EH (cell line): ENCODE data around the gene DAB1.
"Not testable (repeated sequence)": the region's sequence is repeated elsewhere in the genome, so short reads cannot be mapped to it uniquely, and the experiment has no call there.

Experiments used
- DNase-seq: peaks from one replicate; pipeline ENCODE4 v3.0.0-alpha.2; 2015; ENCODE audit warnings: low read depth

The DAB1 gene

DNA sequence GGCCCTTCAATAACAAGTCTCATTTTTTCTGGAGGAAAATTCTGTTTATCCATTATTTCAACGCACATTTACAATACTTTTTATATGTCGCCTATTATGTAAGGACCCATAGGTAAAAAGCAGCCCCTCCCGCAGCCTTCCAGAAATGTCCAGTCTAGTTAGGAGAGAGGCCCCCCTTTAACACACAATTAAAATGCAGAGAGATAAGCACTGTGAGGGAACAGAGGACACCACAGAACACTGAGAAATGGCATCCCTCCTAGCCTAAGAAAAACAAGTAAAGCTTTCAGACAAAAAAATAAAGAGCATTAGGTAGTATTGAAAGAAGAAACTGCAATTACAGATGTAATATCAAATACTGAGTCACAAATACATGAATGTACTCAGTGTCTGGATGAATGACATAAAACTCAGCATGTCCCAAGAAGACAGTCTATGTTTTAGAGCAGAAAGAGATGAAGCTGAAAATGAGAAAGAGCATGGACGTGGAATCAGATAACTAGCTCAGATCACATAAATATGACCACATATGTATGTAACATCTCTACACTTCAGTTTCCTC is 62.9 kb downstream of the DAB1 start:
- DNase-seq: no peak

DNA sequence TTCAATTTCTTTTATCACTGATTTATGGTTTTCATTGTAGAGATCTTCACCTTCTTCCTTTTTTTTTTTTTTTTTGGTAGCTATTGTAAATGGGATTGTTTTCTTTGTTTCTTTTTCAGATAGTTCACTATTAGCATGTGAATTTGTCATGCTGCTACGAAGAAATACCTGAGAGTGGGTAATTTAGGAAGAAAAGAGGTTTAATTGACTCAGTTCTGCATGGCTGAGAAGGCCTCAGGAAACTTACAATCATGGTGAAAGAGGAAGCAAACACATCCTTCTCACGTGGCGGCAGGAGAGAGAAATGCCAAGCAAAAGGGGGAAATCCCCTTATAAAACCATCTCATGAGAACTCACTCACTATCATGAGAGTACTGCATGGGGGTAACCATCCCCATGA is 66.4 kb downstream of the DAB1 start:
- no peak for DNase-seq

DNA sequence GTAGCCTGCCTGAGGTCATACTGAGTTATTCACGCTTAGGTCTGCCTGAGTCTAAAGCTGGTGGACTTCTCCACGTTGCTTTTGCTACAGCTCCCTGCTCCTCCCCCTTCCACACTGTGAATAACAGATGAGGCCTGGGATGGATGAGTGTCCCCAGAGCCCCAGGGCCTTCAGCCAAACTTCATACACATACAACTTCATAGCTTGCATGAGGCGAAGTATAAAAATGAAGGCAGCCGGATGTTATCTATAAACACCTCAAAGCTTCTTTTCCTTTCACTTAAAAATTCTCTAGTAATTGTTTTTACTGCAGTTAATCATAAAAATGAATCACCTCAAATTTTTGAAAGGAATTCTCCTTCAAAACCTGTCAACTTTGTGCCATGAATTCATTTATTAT is 70.2 kb downstream of the DAB1 start:
- DNase-seq: peak; percentile 47

DNA sequence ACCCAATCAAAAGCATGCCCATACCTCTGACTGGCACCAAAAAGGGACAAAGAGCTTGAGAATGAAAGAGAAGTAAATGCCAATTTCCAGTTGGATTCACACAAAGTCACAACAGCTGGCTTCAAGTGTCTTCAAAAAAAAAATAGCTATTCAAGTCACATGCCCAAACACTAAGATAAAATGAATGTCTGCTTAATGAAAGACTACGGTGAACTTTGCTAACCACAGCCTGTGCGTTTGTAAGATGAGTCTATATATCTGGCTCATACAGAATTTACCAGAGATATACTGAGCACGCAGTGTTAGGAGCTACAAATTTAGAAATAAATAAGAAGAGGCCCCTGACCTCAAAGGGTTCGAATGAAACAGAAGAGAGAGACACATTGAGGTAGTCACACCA is 73.2 kb downstream of the DAB1 start:
- no peak for DNase-seq

DNA sequence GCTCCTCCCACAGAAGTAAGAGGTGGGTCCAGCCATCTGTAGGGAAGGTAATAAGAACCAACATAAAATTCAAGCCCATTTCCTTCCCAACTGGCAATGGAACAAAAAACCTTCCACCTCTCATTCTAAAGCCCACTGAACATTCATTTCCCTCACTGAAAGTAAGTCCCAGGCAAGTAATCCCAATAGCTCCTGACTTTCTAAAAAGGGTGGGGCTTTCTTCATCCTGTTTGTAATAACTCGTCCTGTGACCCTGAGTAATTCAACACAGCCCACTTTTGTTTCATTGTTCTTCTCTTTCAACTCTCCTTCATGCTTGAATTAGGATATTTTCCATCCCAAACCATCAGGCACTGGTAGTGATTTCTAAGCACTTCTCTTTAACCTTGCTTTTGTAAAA is 74.9 kb downstream of the DAB1 start:
- no peak for DNase-seq

DNA sequence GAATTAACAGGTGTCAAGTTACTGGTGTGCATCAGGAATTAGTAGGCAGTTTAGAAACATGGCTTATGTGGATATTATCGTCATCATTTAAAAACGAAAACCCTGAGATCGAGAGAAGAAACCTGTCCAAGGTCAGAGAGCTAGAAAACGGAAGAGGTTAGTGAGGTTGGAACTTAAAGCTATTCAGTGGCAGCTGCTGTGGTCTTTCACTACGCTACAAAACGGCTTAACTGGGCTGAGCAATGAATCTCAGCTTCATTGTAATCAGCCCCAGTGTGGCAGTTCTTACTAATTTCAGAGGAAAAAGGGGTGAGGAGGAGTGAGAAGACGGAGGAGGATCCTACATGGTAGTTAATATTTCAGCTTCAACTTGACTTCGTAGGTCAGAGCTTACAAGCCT is 77.9 kb downstream of the DAB1 start:
- DNase-seq: no peak

DNA sequence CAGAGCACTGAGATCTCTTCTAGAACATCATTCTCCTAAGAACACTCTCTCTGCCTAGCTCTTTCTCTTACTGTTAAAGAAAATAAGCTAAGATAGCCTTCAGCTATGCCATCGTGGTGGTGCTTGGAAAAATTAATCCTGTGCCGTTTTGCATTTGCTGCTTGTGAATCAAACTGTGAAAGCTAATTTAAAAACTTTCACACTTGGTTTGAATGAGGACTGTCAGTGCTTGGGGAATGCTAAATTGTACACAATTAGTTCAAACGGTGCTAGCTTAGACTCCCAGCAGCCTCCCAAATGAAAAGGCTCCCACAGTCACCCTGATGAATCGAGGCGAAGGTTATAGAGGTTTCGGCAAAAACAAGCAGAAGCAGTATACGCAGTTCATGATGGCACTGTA is 79.6 kb downstream of the DAB1 start:
- no peak for DNase-seq

DNA sequence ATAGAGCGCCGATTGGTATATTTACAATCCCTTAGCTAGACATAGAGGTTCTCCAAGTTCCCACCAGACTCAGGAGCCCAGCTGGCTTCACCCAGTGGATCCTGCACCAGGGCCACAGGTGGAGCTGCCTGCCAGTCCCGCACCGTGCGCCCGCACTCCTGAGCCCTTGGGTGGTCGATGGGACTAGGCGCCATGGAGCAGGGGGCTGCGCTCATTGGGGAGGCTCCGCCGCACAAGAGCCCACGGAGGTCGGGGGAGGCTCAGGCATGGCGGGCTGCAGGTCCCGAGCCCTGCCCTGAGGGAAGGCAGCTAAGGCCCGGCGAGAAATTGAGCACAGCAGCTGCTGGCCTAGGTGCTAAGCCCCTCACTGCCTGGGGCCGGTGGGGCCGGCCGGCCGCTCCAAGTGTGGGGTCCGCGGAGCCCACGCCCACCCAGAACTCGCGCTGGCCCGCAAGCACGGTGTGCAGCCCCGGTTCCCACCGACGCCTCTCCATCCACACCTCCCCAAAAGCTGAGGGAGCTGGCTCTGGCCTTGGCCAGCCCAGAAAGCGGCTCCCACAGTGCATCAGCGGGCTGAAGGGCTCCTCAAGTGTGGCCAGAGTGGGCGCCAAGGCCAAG is 80.5 kb downstream of the DAB1 start:
- DNase-seq: not testable (repeated sequence)

DNA sequence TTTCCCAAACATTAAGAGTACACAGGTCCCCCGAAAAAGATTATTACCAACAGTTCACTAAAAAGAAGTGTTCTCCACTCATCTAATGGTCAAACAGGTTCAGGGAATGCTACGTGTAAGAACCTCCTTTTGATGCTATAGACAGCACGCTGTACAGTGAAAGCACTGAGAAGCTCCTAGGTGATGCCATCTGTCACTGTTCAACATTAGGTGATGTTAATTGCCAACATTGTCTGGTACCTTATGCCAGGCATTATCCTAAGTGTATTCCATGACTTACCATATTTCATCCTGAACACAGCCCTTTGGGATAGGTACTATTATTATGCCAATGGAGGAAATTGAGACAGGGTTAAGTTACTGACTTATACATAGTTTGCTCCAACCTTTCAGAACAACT is 82.1 kb downstream of the DAB1 start:
- no peak for DNase-seq

DNA sequence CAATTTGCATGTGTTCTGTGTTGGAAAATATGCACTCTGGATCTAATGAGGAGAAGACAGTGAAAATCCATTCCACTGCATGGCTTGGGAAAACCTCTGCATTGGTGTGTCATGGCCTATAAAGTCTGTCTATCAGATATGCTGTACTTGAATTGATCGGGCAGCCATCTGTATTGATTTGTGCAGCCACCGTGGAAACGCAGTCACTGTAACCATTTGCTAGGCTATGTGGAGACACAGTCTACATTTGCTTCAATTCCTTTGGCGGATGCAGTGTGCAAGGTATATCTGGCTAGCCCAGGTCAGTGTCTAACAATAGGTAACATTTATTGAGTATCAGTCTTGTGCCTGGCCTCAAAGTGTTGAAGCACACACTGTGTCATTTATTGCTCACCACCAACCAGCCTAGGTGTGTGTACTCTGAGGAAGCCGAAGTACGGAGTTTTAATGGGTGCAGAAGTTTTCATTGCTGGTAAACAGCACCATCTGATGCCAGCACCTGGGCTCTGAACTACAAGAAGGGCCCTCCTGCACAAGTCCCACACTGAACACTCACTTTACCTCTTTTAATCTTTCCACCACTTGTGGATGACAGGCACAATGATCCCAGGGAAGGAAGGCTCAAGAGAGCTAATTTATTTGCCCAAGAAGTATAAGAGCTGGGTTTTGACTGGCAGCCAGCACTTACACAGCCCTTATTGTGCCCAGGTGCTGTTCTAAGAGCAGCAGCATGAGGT is 83.4 kb downstream of the DAB1 start:
- DNase-seq: no peak

DNA sequence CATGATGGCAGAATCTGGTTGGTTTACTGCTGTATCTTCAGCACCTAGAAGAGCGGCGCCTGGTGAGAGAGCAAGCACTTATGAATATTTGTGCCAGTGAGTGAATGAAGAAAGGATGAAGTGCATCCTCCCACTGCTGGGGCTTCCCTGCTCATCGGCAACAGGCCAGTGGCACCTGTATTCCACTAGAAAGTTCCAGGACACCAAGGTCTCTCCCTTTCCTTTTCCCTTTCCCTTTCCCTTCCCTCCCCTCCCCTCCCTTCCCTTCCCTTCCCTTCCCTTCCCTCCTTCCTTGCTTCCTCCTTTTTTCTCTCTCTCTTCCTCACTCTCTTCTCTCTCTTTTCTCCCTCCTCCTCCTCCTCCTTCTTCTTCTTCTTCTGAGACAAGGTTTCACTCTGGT is 86.2 kb downstream of the DAB1 start:
- no peak for DNase-seq

DNA sequence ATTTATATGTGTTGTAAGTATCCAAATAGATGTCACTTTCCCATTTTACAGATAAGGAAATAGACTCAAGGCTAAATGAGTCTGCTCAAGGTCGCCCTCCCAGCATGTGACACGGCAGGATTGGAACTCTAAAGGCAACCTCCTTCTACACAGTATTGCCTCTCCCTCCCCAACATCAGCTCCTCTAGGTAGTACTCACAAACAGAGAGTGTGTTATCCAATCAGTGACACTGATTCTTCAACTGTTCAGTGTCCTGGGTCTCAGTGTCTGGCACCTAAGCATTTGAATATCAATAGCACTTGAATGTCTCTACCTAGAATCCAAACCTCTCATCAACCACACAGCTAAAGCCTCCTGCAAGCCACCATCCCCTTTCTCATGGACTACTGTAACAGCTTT is 87.1 kb downstream of the DAB1 start:
- DNase-seq: no peak

DNA sequence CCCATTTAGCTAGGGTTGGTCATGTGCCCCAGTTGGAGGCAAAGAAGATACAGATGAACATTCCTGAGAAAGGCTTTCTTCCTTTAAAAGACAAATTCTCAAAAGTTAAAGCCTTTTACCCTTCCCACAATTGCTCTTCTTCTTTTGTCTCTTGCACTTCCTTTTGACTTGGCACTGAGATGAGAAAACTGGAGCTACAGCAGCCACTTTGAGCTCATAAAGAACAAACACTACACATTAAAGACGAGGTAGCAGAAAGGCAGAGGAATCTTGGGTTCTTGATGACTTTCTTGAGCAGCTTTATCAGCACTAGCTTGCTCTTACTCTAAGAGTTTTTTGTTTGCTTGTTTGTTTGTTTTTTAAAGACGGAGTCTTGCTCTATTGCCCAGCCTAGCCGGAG is 92.2 kb downstream of the DAB1 start:
- no peak for DNase-seq

DNA sequence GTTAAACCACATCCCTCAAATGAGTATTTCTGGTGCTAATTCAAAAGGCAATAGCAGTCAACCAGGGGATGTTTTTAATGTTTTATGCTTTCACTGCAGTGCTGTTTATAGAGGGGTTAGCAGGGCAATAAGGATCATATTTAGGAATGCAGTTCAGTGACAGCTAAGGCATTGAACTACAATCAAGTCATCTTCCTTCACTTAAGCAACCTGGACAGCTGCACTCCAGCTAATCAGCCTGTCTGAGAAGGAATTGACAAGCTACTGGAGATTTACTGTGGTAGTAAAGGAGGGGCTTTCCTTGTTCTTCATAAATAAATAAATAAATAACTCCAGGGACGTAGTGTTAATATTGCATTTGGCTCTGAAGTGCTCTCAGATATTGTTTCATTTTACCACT is 93.9 kb downstream of the DAB1 start:
- DNase-seq: no peak

DNA sequence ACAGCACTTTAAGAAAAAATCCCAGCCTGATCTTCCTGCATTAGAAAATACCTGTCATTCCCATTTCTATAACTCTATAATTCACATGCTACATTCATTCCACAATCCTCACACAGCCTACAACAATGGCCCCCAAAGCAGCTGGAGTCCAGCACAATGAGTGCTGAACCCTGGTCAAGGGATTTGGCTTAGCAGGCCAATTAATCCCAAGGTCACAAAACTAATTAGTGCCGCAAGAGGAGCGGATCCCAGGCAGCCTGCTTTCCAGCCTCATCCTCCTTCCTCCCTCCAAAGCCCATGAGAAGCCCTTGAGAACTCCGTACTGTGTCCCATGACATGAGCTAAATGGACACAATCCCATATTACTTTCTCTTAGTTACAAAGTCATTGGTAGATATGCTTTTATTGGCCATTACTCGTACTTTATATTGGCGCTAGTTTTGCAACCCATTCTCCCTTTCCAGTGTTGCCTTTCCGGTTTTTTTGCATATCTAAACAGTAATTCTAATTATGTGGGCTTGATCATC is 94.8 kb downstream of the DAB1 start:
- no peak for DNase-seq

DNA sequence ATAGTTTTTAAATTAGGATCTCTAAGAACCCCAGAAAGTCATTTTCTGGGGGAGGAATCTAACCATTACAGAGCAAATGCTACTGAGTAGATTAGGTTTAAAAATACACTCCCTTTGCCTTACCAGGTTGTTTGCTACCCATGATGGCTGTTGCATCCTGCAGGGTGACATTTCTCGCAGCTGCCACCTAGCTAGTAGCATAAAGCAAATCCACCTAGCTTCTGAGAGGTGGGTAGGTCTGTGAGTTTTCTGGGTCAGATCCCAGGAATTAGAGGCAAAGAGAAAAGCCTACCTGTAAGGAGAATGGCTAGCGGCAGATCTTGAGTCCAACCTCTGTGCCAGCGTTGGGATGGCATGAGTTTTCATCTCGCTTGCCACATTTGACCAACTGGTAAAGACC is 95.9 kb downstream of the DAB1 start:
- no peak for DNase-seq

DNA sequence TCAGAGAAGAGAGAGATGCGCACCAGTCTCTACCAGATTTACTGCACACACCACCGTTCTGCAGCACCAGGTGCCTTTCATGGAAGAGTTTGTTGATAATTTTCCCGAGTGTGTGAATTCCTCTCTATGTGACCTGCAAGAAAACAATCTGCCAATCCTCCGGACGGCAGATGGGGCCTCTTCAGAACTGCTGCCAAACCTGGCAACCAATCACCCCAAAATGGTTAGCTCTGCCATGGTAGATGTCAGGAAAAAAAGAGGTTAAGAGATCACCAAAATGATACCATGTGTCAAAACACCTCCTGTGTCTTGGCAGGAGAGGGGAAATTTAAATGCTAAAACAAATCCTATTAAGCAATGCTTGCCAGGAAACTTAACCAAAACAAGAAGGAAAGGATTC is 96.5 kb downstream of the DAB1 start:
- DNase-seq: no peak

DNA sequence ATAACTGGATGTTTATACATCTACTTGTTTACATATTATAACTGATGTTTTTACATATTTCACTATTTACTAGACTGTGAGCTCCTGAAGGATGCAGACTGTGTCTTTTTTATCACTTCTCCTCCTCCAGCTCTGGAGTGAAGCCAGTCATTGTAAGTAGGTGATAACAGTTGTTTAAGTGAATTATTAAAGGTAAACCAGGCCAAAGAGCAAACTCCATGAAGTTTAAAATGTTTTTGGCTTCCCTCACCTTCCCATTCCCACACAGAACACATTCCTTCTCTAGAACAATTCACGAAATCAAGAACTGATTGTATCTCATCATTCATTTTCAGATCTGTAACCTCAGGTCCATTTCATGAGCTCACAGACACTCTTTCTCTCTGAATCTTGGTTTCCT is 98.3 kb downstream of the DAB1 start:
- no peak for DNase-seq

DNA sequence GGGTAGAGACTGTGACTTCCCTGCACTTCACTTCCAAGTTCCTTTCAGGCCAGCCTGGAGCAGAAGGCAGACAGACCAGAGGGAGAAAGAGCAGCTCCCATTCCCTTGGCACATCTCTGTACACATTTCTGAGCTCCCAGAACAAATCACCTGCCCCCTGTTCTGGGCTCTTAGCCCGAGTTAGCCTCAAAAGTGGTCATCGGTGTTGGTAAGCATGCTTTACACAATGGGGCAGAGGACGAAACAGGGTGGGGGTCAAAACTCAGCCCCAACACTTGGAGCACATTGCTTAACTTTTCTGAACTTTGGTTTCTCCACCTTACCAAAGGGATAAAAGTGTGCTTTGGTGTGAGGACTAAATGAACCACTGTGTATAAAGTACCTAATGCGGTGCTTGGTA is 98.7 kb downstream of the DAB1 start:
- DNase-seq: no peak

DNA sequence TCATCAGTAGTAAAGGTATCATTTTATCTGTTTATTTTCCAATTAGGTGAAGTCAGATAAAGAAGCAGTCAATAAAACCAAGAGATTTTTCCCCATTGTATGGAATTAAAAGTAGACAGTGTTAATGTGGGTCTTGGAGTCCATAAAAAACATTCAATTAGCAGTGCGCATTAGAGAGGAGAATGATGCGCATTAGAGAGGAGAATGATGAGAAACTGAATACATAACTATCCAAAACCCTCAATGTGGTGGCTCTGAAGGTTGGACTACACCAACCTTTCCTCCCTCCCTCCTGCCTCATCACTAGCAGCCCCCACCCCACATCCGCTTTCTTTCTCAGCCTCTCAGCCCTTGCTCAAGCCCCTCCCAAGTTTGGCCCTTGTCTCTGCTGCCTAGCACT is 99.5 kb downstream of the DAB1 start:
- no peak for DNase-seq

DNA sequence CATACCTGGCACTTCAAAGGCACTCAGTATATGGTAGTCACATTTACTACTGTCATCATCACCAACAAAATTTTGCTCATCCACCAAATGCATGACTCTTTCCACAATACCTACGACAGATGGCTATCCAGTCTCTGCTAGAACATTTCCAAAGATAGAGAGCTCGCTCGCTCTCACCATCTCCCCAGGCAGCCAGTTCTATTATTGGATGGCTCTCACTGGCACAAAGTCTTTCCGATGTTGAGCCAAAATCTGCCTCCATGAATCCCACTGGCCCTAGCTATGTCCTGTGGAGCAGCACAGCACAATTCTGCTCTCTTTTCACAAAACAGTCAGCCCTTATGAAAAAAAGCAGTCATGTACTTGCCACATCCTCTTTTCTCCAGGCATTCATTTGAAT is 102.1 kb downstream of the DAB1 start:
- no peak for DNase-seq

DNA sequence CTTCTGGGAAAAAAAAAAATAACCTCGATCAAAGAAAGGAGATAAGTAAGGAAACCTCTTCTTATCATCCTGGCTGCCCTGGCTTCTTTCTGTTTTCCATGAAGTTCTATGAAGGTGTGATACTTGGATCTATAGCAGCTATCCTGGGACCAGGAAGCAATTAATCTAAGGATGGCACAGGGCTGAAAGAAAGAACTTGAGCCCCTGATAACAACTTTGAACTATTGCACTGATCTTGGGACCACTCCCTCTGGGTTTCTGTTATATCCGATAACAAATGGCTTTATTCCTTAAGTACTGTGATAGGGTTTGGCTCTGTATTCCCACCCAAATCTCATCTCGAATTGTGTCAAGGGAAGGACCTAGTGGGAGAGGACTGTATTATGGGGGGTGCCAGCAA is 104.1 kb downstream of the DAB1 start:
- no peak for DNase-seq

DNA sequence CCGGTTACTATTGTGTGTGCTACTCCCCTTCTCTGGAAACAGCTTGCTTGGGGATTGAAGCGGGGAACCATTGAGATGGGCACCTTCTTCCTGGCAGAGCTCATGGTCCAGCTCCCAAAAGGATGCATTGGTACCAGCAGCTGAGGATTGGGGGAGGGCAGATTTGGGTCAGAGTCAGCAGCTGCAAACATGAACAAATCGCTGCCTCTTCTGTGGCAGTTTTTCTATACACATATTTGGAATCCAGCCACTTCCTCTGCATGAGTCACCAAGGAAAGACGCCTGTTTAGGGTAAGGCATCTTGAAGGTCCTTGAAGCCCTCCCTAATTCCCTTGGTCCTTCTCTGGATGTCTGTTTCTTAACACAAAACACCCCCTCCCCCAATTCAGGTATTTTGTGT is 104.7 kb downstream of the DAB1 start:
- peak; percentile 65 for DNase-seq

DNA sequence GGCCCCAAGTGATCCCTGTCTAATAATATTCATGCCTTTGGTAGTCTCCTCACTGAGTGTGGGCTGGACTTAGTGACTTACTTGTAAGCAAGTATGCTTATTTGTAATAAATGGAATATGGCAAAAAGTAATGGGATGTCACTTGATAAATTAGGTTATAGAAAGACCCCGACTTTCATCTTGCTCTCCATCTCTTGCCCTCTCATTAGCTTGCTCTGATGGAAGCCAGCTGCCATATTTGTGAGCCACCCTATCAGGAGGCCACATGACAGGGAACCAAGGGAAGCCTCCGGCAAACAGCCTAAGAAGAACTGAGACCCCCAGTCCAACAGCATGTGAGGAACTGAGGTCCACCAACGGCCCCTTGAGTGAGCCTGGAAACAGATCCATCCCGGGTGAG is 107.0 kb downstream of the DAB1 start:
- DNase-seq: no peak
